GM19193 (cell line): Measurements from ENCODE around the gene UPF3A.

Experiments
- POLR2A ChIP-seq: IDR thresholded peaks from 4 replicates; pipeline ENCODE4 v1.6.1; 2011; ENCODE audit not compliant: insufficient read depth, insufficient read length; ENCODE audit errors: extremely low read depth

Gene UPF3A

DNA sequence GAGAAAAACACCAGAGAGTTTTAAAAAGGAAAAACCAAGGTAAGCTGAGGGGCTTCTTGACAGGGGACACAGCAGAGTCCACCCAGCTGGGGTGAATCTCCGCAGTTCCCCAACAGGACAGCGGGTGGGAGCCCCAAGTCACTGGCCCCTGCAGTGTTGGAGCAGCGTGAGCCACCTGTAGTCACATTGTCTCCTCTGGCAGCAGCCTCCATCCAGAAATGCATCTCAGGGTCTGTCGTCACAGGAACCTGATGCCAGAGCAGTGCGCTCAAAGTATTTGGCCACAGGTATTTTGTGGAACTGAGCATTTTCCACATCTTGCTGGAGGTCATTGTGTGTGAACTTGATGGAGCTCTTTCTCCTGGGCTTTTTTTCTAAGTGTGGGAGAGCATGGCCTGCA is 57.6 kb downstream of the UPF3A start:
- no peak for TF ChIP-seq POLR2A

DNA sequence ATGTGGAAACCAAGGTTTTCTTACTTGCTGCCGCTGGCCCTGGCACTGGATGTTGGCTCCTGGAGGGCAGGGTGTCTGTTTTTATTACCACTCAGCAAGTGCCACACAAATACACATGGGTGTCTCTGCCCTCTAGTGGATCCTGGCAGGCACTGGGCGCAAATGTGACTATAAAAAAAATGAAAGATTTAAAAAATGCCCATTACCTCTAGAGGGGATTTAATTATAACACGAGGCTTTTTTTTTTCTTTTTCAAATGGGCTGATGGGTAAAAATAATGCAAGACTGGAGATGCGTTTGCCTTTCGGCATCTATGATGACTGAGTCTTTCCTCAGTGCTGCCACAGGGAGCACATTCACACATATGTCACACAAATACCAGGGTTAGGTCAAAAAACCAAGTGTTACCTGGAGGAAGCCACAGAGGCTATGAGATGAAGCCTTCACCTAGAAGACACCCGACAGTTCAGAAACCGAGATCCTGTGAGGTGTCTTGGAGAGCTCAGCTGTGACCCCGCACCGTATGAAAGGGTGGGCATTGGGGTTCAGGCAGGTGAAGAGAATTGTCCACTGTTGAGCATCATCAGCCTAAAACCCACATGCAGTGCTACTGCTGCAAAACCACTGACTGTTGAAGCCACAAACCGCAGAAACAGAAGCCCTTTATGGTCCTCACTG is 58.6 kb downstream of the UPF3A start:
- no peak for TF ChIP-seq POLR2A

DNA sequence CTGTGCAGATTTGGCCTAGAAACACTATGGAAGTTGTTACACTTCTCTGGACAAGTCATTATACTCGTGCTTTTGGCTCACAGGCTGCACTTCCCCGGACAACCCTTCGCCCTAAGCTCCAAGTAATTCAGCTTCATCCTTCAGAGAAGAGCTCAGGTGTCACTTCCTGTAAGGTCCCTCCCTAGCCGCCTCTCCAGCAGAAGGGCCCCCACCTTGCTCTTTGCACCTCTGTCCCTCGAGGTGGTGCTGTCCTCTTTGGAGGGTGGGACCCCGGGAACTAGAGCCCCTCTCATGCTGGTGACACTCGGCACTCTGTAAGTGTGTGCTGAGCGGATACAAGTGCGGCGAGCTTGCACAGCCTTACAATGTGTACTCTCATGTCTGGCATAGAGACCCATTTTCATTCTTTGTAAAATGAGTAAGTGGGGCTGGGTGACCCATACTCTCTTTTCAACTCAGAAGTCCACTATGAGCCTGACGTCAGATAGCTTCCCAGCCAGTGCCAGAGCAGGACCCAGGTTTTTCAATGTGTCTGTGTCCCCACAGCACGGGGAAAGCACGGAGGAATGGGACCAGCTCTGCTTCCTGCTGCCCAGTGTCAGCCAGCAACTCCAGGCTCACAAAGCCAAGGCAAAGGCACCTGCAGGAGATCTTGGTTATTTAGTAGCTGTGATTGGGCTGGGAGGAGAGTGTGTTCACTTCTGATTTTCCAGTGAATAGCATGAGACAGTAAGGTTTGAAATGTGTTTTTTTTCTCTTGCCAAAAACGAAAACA is 59.8 kb downstream of the UPF3A start:
- no peak for TF ChIP-seq POLR2A
